ENCODE measurements around the gene NDE1.

GRCh38 chr16:15716694-15717447 is 66.8 kb downstream of the NDE1 start:
- no peak for TF ChIP-seq CTCF (IDR thresholded peaks at IDR 0.05)
- no peak for TF ChIP-seq POLR2A (IDR thresholded peaks at IDR 0.05)
- no peak for TF ChIP-seq POLR2AphosphoS5 (IDR thresholded peaks at IDR 0.05)

Measured in prostate gland (tissue), 2 donors.